IPS-11a (cell line): ENCODE measurements around the gene PLXNB2.
A peak's percentile ranks its signal among the peaks of the same experiment; 100 is the strongest.
"Not testable (repeated sequence)": the region's sequence is repeated elsewhere in the genome, so short reads cannot be mapped to it uniquely, and the experiment has no call there.

Experiments used
- H3K4me3 ChIP-seq: one replicate; pipeline ENCODE4 v1.5.1; 2013; ENCODE audit warnings: low read depth, low read length, control low read depth

PLXNB2 gene, protein sequence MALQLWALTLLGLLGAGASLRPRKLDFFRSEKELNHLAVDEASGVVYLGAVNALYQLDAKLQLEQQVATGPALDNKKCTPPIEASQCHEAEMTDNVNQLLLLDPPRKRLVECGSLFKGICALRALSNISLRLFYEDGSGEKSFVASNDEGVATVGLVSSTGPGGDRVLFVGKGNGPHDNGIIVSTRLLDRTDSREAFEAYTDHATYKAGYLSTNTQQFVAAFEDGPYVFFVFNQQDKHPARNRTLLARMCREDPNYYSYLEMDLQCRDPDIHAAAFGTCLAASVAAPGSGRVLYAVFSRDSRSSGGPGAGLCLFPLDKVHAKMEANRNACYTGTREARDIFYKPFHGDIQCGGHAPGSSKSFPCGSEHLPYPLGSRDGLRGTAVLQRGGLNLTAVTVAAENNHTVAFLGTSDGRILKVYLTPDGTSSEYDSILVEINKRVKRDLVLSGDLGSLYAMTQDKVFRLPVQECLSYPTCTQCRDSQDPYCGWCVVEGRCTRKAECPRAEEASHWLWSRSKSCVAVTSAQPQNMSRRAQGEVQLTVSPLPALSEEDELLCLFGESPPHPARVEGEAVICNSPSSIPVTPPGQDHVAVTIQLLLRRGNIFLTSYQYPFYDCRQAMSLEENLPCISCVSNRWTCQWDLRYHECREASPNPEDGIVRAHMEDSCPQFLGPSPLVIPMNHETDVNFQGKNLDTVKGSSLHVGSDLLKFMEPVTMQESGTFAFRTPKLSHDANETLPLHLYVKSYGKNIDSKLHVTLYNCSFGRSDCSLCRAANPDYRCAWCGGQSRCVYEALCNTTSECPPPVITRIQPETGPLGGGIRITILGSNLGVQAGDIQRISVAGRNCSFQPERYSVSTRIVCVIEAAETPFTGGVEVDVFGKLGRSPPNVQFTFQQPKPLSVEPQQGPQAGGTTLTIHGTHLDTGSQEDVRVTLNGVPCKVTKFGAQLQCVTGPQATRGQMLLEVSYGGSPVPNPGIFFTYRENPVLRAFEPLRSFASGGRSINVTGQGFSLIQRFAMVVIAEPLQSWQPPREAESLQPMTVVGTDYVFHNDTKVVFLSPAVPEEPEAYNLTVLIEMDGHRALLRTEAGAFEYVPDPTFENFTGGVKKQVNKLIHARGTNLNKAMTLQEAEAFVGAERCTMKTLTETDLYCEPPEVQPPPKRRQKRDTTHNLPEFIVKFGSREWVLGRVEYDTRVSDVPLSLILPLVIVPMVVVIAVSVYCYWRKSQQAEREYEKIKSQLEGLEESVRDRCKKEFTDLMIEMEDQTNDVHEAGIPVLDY (N-terminal part only)

DNA sequence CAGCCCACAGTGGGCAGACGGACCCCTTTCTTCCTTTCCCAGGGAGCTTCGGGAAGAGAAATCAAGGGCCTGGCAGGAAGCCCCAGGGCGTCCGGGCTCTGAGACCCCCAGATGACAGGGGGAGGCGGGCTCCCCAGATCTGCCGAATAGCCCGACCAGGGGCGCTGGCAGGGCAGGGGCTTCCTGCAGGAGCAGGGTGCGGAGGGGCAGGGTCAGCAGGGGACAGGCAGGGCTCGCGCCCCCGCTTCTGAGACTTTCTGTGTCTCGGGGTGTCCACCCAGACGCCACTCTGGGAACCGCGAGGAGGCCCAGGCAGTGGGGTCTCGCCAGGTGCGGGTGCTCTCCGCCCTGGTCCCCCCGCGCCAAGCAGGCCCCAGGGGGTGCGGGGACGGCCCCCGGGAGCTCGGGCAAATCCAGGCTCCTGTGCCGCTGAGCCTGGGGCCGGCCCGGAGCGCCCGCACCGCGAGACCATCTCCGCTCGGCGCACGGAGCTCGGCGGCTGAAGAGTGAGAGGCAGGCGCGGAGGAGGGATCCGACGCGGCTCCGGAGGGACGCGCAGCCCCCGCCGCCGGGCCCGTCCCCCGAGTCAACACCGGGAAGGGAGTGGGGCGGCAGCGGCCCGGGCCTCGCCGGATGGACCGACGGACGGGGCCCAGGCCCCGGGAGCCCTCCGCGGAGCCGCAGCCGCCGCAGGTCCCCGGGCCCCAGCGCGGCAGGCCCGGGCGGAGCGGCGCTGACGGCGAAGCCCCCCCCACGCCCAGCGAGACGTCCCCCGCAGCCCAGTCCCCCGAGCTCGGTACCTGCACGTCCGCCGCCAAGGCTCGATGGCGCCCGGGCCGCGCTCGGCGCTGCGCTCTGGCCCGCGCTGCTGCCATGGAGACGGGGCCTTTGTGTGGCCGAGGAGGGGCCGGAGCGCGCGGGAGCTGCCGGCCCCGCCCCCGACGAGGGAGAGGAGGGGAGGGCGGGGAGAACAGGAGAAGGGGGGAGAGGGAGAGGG, at the start of gene PLXNB2:
PLXNB2 (minus strand) TSS at position 894 of the 997 bp plus-strand sequence. CDS start 17,062 bp downstream, outside the sequence.
- H3K4me3 ChIP-seq, result peak within 1 kb of the TSS; percentile 61

DNA sequence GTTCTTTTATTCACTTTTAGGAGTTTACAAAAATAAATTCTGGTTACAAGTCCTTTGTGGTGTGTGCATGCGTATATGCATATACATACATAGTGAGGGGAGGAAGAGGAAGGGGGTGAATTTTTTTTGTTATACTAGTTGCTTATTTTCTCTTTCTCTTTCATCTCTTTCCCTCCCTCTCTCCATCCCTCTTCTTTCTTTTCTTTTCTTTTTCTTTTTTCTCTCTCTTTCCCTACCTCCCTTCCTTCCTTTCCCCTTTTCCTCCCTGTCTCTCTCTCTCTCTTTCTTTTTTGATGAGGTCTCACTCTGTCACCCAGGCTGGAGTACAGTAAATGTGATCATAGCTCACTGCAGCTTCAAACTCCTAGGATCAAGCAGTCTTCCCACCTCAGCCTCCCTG, 49.8 kb upstream of the PLXNB2 start:
- no peak overlapping the region for H3K4me3 ChIP-seq

DNA sequence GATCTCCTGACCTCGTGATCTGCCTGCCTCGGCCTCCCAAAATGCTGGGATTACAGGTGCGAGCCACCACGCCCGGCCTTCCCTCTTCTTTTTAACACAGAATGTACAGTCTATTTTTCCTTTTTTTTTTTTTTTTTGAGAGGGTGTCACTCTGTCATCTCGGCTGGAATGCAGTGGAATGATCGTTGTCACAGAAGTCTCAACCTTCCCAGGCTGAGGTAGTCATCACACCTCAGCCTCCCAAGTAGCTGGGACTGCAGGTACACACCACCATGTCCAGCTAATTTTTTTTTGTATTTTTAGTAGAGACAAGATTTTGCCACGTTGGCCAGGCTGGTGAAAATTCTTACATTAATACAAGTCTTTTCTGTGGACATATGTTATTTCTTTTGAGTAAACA, 48.7 kb upstream of the PLXNB2 start:
- no peak overlapping the region for H3K4me3 ChIP-seq

DNA sequence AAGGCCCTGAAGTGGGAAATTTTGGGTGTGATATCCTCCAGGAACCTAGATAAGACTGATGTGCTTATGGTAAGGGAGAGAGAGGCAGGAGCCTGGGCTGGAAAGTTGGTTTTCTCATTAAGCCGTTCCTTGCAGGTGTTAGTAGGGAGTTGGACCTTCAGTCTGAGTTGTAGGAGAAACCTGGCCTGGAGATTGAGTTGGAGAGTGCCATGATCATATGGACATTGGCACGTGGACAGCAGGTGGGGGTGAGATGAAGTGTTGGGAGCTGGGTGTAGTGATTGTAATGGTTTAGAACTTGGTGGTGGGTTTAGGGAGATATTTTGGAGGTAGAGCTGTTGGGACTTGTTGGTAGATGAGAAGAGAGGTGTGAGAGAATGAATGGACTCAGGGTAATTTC, 40.6 kb upstream of the PLXNB2 start:
- H3K4me3 ChIP-seq, result no peak overlapping the region

DNA sequence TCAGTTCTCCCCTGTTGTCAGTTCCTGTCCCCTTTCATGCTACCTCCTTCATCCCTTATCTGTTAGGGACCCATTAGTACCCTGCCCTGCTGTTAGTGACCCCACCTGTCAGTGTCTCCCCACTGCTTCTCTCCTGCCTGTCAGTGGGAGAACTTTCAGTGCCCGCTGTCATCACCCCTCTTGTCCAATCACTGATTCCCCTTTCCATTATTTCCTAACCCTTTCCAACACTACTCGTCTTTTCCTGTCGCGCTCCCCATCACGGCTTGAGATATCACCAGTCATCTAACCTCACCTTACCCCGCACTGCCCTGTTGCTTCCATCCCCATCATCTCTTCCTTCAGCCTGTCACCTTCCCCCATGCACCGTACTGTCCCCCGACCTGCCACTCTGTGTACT, 39.7 kb upstream of the PLXNB2 start:
- H3K4me3 ChIP-seq, result no peak overlapping the region

DNA sequence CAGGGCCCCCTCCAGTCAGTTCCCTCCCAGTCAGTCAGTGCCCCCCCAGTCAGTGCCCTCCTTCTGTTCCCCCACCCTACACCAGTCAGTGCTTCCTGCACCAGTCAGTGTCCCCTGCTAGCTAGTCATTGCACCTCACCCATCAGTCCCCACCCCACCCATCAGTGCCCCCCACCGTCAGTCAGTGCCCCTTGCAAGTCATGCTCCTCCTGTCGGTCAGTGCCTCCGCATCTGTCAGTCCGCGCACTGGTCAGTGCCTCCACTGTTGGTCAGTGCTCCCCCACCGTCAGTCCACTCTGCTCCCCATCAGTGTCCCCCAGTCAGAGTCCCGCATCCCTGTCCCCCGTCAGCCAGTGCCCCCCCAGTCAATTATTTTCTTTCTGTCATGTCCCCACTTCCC, 39.0 kb upstream of the PLXNB2 start:
- no peak overlapping the region for H3K4me3 ChIP-seq

DNA sequence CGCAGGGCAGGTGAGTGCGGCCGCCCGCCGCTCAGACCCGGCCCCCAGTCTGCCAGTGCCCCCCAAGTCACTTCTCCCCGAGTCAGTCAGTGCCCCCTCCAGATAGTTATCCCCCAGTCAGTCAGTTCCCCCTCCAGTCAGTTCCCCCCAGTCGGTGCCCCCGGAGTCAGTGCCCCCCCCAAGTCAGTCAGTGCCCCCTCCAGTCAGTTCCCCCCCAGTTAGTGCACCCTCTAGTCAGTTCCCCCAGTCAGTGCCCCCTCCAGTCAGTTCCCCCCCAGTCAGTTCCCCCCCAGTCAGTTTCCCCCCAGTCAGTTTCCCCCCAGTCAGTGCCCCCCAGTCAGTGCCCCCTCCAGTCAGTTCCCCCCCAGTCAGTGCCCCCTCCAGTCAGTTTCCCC, 36.1 kb upstream of the PLXNB2 start:
- H3K4me3 ChIP-seq, result peak overlapping the region; percentile 67

DNA sequence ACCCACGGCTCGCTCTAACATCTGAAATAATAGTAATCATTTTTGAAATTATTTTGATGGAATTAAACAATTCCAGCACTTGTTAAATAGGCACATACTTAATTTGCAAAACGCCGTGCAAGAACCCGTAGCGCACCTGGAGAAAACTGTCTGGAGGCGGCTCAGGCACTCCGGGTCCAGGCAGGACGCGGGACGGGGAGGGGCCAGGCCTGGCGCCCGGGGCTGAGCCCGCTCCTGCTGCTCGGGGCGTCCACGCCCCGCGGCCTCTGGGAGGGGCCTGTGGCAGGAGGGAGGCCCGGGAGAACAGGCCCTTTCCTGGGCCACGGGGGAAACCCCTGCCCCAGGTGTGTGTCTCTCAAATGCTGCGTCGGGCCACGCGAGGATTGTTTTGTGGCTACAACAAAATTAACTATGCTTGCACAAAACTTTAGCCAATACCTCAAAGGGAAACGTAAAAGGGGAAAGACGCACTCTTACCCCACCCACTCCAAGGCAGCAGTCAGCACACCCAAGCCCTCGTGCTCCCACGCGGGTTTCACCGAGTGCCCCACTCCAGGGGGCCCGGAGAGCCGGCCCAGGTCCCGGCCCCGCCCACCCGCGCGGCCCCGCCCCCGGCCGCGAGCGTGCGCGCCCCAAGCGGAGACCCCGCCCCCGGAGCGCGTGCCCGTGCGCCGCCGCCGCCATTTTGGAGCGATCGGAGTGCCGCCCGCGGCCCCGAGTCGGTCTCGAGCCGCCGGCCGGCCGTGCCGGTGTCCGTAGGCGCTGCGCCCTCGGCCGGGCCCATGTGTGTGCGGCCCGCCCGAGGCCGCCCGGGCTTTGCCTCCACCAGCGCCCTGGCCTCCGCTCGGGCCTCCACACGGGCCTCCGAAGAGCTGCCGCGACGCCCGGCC, 35.5 kb upstream of the PLXNB2 start, which contains the start of gene PPP6R2:
PPP6R2 (plus strand) TSS at position 677 of the 890 bp plus-strand sequence. CDS start 50,582 bp downstream, outside the sequence.
- H3K4me3 ChIP-seq, result peak within 1 kb of the TSS; percentile 67

DNA sequence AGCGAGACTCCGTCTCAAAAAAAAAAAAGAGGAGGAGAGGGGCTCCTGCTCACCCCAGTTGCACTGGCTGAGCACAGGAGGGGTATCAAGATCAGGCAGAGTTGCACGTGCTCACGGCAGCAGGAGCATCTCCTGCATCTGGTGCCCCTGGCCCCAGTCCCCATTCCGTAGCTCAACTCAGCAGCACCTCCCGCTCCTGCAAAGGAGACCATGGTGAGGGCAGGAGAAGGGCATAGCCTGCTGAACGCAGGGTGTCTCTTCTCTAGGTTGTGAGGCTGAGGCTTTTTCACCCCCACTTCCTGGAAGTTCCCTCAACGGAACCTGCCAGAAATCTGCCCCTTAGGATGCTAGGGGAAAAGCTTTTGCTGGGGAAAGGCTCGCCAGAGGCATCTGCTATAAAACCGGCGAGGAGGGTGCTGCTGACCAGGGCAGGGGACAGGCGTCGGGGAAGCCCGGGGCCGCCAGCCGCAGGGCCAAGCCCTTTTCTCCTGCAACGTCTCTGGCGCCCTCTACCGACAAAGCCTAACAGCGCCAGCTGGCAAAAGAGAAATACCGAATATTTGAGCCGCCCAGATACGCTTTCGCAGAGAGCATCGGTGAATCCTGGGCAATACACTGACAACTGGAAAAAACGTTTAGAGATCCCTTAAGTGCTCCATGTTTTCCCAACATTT, 34.7 kb upstream of the PLXNB2 start:
- H3K4me3 ChIP-seq, result no peak overlapping the region

DNA sequence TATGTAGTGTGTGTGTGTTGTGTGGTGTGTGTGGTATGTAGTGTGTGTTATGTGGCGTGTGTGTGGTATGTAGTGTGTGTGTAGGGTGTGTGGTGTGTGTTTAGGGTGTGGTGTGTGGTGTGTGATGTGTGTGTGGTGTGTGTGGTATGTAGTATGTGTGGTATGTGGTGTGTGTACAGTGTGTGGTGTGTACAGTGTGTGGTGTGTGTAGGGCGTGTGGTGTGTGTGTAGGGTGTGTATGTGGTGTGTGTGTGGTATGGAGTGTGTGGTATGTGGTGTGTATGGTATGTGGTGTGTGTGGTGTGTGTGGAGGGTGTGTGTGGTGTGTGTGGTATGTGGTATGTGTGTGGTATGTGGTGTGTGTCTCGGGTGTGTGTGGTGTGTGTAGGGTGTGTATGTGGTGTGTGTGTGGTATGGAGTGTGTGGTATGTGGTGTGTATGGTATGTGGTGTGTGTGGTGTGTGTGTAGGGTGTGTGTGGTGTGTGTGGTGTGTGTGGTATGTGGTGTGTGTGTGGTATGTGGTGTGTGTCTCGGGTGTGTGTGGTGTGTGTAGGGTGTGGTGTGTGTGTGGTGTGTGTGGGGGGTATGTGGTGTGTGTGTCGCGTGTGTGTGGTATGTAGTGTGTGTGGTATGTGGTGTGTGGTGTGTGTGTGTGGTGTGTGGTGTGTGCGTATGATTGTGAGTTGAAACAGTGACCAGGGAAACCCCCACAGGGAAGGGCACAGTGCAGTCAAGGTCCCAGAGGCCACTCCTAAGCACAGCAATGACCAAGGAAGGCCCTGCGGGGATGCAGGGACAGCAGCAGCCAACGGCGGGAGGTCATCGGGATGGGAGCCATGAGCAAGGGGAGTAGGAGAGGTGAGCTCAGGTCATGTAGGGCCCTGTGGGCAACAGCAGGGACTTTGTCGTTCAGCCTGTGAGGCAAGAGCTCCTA, 32.8 kb upstream of the PLXNB2 start:
- no peak overlapping the region for H3K4me3 ChIP-seq

DNA sequence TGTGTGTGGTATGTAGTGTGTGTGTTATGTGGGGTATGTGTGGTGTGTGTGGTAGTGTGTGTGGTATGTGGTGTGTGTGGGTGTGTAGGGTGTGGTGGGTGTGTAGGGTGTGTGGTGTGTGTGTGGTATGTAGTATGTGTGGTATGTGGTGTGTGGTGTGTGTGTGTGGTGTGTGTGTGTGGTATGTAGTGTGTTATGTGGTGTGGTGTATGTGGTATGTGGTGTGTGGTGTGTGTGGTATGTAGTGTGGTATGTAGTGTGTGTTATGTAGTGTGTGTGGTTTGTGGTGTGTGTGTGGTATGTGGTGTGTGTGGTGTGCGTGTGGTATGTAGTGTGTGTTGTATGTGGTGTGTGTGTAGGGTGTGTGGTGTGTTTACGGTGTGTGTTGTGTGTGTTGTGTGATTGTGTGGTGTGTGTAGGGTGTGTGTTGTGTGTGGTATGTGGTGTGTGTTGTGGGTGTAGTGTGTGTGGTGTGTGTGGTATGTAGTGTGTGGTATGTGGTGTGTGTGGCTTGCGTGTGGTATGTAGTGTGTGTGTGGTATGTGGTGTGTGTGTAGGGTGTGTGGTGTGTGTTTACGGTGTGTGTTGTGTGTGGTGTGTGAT, 31.5 kb upstream of the PLXNB2 start:
- H3K4me3 ChIP-seq, result no peak overlapping the region

DNA sequence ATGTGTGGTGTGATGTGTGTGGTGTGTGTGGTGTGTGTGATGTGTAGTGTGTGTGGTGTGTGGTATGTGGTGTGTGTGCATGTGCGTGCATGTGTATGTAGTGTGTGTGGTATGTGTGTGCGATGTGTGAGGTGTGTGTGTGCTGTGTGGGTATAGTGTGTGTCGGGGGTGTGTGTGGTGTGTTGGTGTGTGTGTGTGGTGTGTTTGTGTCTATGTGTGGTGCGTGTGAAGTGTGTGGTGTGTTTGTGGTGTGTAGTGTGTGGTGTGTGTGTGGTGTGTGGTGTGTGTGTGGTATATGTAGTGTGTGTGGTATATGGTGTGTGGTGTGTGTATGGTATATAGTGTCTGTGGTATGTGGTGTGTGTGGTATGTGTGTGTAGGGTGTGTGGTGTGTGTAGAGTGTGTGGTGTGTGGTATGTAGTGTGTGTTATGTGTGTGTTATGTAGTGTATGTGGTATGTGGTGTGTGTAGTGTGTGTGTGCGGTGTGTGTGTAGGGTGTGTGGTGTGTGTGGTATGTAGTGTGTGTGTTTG, 30.7 kb upstream of the PLXNB2 start:
- H3K4me3 ChIP-seq, result no peak overlapping the region

DNA sequence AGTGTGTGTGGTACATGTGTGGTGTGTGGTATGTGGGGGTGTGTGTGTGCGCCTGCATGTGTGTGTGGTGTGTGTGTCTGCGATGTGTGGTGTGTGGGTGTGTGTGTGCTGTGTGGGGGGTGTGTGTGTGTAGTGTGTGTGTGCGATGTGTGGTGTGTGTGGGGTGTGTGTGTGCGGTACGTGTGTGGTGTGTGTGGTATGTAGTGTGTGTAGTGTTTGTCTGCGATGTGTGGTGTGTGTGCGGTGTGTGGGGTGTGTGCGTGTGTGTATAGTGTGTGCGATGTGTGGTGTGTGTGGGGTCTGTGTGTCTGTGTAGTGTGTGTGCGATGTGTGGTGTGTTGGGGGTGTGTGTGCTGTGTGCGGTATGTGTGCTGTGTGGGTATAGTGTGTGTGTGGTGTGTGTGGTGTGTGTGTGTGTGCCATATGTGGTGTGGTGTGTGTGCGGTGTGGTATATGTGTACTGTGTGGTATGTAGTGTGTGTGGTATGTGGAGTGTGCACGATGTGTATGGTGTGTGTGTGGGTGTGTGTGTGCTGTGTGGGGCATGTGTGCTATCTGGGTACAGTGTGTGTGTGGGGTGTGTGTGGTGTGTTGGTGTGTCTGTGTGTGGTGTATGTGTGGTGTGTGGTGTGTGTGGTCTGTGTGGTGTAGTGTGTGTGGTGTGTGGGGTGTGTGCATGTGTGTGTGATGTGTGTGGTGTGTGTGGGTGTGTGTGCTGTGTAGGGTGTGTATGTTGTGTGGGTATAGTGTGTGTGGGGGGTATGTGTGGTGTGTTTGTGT, 30.0 kb upstream of the PLXNB2 start:
- no peak overlapping the region for H3K4me3 ChIP-seq

DNA sequence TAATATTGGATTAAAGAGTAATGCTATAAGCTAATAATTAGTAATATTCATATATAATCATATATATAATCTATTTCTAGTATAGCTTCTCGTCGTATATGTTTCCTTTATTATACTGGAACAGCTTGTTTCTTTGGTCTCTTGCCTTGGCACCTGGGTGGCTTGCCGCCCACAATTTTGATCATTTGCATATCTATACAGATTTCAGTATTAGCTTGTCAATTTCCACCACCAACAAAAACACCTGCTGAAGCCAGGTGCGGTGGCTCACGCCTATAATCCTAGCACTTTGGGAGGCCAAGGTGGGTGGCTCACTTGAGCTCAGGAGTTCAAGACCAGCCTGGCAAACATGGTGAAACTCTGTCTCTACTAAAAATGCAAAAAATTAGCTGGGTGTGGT, 27.0 kb upstream of the PLXNB2 start:
- not testable (repeated sequence) for H3K4me3 ChIP-seq

DNA sequence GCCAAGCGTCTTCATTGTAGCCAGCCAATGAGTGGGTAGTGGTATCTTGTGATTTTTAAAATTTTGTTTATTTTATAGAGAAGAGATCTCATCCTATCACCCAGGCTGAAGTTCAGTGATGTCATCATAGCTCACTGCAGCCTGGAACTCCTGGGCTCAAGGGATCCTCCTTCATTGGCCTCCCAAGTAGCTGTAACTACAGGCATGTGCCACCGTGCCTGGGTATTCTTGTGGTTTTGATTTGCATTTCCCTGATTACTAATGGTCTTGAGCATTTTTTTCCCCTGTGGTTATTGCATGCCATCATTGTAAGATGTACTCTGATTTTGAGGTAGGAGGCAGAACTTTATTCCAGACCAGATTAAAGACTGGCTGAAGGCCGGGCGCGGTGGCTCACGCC, 21.8 kb upstream of the PLXNB2 start:
- no peak overlapping the region for H3K4me3 ChIP-seq

DNA sequence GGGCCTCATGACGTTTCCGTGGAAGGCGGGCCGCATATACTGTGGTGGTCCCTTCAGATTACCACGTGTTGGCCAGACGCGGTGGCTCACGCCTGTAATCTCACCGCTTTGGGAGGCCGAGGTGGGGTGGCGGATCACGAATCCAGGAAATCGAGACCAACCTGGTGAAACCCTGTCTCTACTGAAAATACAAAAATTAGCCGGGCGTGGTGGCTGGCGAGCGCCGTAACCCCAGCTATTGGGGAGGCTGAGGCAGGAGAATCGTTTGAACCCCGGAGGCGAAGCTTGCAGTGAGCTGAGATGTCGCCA, 20.2 kb upstream of the PLXNB2 start:
- peak overlapping the region; percentile 56 for H3K4me3 ChIP-seq
